Measurements from ENCODE around the gene RPGR.

Gene RPGR

GRCh38 chrX:38326086-38326485 is 1.2 kb downstream of the RPGR start:
- no peak for DNase-seq

DNA sequence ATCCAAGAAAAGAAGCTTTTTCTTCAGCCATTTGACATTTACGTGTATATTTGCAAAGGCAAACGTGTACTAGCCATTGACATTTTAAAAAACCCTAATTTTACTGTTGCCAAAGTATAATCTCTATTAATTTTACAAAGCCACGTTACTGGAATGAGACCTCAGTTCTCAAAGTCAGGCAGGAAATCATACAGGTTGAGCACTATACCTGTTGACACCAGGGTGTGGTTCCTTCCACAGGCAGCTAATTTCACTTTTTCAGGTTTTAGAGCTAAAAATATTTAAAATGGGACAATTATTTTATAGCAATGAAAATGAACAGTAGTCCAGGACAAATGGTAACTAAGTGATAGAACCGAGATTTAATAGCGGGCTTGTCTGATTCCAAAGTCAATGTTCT is 6.5 kb downstream of the RPGR start:
- no peak for DNase-seq

DNA sequence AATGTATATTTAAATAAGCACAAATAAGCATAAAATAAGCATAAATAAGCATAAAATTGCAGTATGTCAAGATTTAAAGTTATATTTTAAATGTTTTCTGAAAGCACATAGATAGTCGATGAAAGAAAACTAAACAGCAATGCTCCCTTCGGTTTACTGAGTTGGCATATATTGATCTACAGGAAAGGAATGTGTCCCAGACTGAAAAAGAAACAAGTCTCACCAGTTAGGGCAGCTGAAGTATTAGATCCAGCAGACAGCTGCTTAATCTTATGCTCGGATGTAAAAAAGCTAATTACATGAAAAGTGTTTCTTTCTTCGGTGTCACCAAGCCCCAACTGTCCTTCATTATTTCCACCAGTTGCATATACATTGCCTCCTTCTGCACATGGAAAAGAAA is 8.7 kb downstream of the RPGR start:
- no peak for DNase-seq

- DNase-seq = no peak
Measured at GRCh38 chrX:38318196-38318595, 9.1 kb downstream of the RPGR start.

DNA sequence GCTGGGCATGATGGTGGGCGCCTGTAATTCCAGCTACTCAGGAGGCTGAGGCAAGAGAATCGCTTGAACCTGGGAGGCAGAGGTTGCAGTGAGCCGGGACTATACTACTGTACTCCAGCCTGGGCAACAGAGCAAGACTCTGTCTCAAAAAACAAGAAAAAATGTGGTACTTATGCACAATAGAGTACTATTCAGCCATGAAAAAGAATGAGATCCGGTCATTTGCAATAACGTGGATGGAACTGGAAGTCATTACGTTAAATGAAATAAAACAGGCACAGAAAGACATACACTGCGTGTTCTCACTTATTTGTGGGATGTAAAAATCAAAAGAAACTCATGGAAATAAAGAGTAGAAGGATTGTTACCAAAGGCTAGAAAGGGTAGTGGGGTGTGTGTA is 12.1 kb downstream of the RPGR start:
- no peak for DNase-seq

- DNase-seq = no peak
Measured at GRCh38 chrX:38313190-38313589, 14.1 kb downstream of the RPGR start.

DNA sequence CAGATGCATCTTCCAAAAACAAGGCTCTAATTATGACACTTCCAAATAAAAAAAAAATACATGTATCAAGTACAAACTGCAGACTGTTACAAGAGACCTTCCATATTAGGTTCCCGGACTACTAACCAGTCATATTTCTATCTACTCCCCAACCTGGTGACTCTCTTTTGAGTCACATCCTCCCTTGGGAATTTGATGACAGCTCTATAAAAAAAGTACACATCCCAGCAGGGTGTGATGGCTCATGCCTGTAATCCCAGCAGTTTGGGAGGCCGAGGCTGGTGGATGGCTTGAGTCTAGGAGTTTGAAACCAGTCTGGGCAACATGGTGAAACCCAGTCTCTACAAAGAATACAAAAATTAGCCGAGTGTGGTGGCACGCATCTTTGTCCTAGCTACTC is 14.9 kb downstream of the RPGR start:
- DNase-seq = no peak

GRCh38 chrX:38311743-38312142 is 15.6 kb downstream of the RPGR start:
- DNase-seq = no peak

- no peak for DNase-seq
Measured at GRCh38 chrX:38305971-38306370, 21.3 kb downstream of the RPGR start.

- DNase-seq = no peak
Measured at GRCh38 chrX:38304010-38304409, 23.3 kb downstream of the RPGR start.

- no peak for DNase-seq
Measured at GRCh38 chrX:38293741-38294140, 33.6 kb downstream of the RPGR start.

- no peak for DNase-seq
Measured at GRCh38 chrX:38287674-38288073, 39.6 kb downstream of the RPGR start.

DNA sequence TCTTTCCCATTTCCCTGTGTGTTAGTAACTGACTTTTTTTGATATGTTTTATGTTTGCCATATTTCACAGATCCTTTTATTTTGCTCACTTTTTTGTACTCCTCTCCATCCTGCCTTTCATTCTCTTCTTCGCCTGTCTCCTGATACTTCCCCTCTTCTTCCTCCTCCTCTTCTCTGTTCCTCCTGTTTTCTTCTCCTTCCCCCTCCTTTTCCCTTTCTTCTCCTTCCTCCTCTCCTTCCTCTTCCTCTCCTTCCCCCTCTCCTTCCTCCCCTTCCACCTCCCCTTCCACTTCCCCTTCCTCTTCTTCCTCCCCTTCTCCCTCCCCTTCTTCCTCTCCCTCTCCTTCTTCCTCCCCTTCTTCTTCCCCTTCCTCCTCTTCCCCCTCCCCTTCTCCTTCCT is 41.7 kb downstream of the RPGR start:
- no peak for DNase-seq

DNA sequence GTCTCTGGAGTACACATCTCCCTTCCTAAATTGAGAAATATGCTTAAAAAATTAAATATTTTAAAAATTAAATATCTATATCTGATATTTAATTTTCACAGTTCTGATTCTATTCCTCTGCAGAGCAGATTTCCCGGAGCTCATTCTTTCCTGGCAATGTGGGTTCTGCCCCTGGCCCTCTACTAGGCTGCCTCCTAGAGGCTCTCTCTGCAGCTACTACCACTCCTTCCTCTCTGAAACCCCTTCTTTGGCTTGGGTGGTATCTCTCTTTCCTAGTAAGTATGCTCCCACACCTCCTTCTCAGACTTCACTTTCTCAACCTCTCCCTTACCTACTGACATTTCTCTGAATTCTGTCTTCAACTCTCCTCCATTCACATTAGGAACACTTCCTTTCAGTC is 45.3 kb downstream of the RPGR start:
- DNase-seq = no peak

DNA sequence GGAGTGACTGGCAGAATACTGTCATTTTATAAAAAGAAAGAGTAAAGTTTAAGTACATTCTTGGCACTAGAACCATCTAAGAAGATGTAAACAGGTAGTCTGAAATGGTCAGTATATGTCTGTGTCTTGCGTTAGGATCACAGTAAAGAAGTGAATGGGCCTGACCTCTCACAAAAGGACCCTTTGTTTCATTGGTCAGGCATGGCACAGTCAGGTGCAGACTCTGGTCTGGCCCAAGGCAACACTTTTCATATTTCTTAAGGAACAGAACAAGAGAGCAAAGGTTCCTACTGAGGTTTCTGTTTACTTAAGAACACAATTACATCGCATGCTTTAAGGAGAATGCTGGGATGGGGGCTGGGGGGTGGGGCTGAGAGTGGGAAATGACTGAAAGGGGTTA is 48.1 kb downstream of the RPGR start:
- no peak for DNase-seq

DNA sequence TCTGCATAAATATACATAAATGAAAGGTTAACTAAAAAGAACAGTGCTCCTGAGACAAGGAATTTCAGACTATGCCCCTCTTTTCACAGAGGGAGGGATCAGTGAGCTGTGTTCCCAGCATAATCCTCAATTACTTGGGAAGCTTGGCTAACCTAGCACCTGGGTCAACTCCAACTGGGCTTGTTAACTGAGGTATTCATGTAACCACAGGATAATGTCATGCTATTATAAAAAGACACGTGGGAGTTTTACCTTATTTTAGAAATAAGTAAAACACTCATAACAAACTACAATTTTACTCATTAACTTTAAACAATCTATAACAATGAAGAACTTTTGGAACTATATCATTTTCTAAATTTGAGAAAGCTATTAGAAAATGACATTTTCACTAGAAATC is 48.6 kb downstream of the RPGR start:
- DNase-seq = no peak

GRCh38 chrX:38277802-38278201 is 49.5 kb downstream of the RPGR start:
- no peak for DNase-seq

DNA sequence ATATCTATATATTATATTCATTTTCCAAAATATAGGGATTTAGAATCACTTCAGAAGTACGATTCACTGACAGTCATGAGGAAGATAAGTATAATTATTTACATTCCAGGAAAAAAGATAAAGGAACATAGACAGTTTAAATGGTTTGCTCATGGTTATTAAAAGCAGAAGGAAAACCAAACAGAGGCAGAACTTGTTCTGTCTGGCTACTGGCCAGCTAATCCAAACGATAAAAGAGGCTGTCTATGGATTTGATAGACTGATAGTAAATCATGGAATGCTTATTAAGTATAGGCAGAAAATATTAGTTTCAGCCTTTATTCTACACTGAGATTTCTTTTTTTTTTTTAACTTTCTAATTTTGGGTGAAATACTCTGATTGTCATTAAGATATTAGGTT is 50.2 kb downstream of the RPGR start:
- no peak for DNase-seq

DNA sequence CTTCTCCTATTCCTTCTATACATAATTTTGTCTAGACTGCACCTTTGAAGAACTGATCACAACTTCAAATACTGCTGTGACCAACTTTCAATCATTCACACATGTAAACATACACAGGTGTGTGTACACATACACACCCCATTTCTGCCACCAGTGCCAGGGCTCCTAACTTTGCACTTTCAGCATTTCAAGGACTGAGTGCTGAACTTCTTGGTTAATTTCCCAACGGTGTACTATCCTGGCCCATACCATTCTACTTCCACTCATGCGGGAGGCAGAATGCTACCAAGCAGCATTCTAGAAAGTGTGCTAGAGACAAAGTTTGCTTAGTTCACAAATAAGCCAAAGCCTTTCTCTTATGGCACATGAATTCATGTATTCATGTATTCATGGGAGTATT is 51.2 kb downstream of the RPGR start:
- DNase-seq = no peak

GRCh38 chrX:38275615-38276014 is 51.7 kb downstream of the RPGR start:
- no peak for DNase-seq

DNA sequence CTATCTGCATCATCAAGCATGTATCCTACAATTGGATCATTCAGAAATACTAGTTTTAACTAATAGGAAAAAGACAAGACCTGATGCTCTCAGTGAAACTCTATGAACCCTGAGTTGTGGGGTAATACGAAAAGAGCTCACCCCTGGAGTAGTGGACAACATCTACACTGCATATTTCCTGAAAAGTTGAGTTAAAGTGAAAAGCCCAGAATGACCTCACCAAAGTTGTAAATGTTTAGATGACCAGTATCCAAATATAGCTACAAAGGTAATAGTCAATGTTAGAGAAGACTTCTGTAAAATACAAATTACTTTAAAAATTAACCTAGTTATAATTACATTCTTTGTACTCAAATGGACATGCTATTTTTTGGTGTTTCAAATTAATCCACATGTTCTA is 53.9 kb downstream of the RPGR start:
- no peak for DNase-seq

GRCh38 chrX:38271154-38271716 is 56.1 kb downstream of the RPGR start:
- no peak for DNase-seq

- no peak for DNase-seq
Measured at GRCh38 chrX:38268011-38268410, 59.3 kb downstream of the RPGR start.

DNA sequence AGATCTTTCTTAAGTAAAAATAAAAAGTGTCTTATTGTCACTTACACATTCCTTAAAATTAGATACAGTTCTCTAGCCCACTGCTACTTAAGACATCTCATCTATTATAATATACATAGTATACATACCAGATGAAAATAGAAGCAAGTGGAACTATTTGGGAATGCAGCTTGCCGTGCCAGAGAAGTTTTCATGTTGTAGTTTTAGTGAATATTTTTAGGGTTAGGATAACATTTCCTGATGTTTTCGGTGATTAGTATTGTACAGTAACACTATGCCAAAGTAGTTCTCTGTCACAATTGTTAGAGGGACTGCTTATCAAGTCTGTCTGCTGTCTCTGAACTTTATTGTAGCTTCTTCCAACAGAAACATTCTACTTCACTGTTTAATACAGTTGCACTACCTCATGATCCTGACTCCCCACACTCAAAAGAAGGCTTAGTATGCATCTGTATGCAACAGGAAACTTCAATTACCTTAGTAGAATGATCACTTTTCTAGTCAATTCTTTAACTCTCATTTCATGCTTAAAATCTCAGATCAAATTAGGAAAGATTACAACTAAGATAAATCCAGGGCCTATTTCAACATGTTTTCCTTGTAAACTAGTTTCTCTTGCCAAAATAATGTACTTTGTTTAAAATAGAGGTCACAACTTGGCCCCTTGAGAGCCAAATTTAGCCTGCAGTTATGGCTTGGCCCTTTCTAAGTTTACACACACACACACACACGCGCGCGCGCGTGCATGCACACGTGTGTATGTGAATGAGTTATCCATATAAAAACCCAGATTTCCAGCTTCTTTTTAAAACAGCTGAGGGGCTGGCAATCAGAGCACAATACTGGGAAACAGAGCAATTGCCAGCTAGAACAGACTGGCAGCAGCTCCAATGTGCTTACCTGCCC is 64.3 kb downstream of the RPGR start:
- DNase-seq = no peak

GRCh38 chrX:38260231-38260630 is 67.1 kb downstream of the RPGR start:
- DNase-seq = no peak

All from NCI-H1930 (cell line).